ENCODE results near the gene TPM4. TPM values are rescaled to one million over a fixed set of nuclear protein-coding genes. Genes with fewer than 3 reads are reported as not detected.

Gene TPM4
- total RNA-seq, 4 donors from 2014 or later: 21.8 to 62.8 (median 44.1) TPM

GRCh38 chr19:16064209-16064889, 11.9 kb upstream of the TPM4 start:
- Histone ChIP-seq H3K27ac (no peak overlapping the region), H3K4me3 (no peak overlapping the region), H3K27me3 (no peaks in the 10 kb centered on the region), H3K36me3 (no peaks in the 10 kb centered on the region), H3K9me3 (no peaks in the 10 kb centered on the region), H3K4me1 (no peaks in the 10 kb centered on the region)
- DNase-seq (no peak), ATAC-seq (no peak)
- intact Hi-C loops (cut with DNase I; ENCODE audit: low total_unique reads): no loop called here
- in situ Hi-C loops (cut with MboI; ENCODE audit: low sequenced_read_pairs in 4 of 4): no loop called here
- no peak for TF ChIP-seq POLR2A (IDR thresholded peaks at IDR 0.05)
- no peak for TF ChIP-seq CTCF (IDR thresholded peaks at IDR 0.05 in 4 of 5, conservative IDR thresholded peaks at IDR 0.05 in 1 of 5)

GRCh38 chr19:16066611-16067104, 9.6 kb upstream of the TPM4 start:
- peaks cover 0 to 6% of the 10 kb centered on the region in 2 donors for H3K4me1 ChIP-seq
- no peak overlapping the region for H3K4me3 ChIP-seq
- no peaks in the 10 kb centered on the region for H3K27me3 ChIP-seq
- ATAC-seq (no peak), DNase-seq (no peak)
- H3K27ac ChIP-seq: peak overlapping the region; percentile 41 to 73 (median 58)
- in situ Hi-C loops (cut with MboI; ENCODE audit: low sequenced_read_pairs in 4 of 4) (no loop called here), intact Hi-C loops (cut with DNase I; ENCODE audit: low total_unique reads) (no loop called here)
- H3K36me3 ChIP-seq: no peaks in the 10 kb centered on the region
- no peak for TF ChIP-seq CTCF (IDR thresholded peaks at IDR 0.05 in 4 of 5, conservative IDR thresholded peaks at IDR 0.05 in 1 of 5)
- TF ChIP-seq POLR2A (IDR thresholded peaks at IDR 0.05): no peak
- no peaks in the 10 kb centered on the region for H3K9me3 ChIP-seq

- H3K27me3 ChIP-seq: no peaks in the 10 kb centered on the region
- peaks cover 0 to 8% of the 10 kb centered on the region in 2 donors for H3K4me1 ChIP-seq
- TF ChIP-seq POLR2A (IDR thresholded peaks at IDR 0.05) (no peak), CTCF (IDR thresholded peaks at IDR 0.05 in 4 of 5, conservative IDR thresholded peaks at IDR 0.05 in 1 of 5) (no peak)
- in situ Hi-C loops (cut with MboI; ENCODE audit: low sequenced_read_pairs in 4 of 4) (no loop called here), intact Hi-C loops (cut with DNase I; ENCODE audit: low total_unique reads) (no loop called here)
- ATAC-seq: no peak
- DNase-seq: no peak
- no peaks in the 10 kb centered on the region for H3K9me3 ChIP-seq
- no peaks in the 10 kb centered on the region for H3K36me3 ChIP-seq
- peak overlapping the region; percentile 41 to 73 (median 58) for H3K27ac ChIP-seq
- H3K4me3 ChIP-seq: peak overlapping the region in 3 of 4 donors; percentile 3 to 32 (median 20)
Measured at GRCh38 chr19:16067205-16067938, 8.9 kb upstream of the TPM4 start.

- H3K4me1 ChIP-seq: peaks cover 0 to 8% of the 10 kb centered on the region in 2 donors
Measured at GRCh38 chr19:16068696-16069259, 7.5 kb upstream of the TPM4 start.

More at GRCh38 chr19:16068696-16069259, 7.5 kb upstream of the TPM4 start:
- no peak overlapping the region for H3K4me3 ChIP-seq
- H3K36me3 ChIP-seq: no peaks in the 10 kb centered on the region
- H3K9me3 ChIP-seq: no peaks in the 10 kb centered on the region
- peak overlapping the region in 1 of 4 donors; percentile 22 for H3K27ac ChIP-seq
- DNase-seq (no peak), ATAC-seq (no peak)
- in situ Hi-C loops (cut with MboI; ENCODE audit: low sequenced_read_pairs in 4 of 4): no loop called here
- H3K27me3 ChIP-seq: no peaks in the 10 kb centered on the region
- no peak for TF ChIP-seq POLR2A (IDR thresholded peaks at IDR 0.05)
- no peak for TF ChIP-seq CTCF (IDR thresholded peaks at IDR 0.05 in 4 of 5, conservative IDR thresholded peaks at IDR 0.05 in 1 of 5)
- intact Hi-C loops (cut with DNase I; ENCODE audit: low total_unique reads): no loop called here
